ENCODE measurements around the gene EYA2. TPM values are rescaled to one million over a fixed set of nuclear protein-coding genes. Genes with fewer than 3 reads are reported as not detected.

Gene EYA2
- total RNA-seq, 1 donor from 2014 or later = 15.4 TPM

DNA sequence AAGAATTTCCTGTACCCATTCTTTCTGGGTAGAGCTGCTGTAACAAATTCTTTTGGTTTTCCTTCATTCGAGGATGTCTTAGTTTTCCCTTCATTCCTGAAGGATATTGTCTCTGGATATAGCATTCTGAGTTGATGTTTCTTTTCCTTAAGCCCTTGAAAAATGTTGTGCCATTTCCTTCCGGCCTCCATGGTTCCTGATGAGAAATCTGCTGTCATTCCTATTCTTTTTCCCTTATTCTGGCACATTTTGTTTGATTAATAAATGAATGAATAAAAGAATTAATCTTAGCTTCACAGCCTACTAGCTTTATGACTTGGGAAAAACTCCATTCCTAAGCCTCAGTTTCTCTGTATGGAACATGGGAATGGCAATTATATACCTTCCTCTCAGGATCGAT, 173.1 kb downstream of the EYA2 start:
- peaks cover 14 to 24% of the 10 kb centered on the region in 2 donors for H3K9me3 ChIP-seq
- no peaks in the 10 kb centered on the region for H3K36me3 ChIP-seq
- no peak overlapping the region for H3K27ac ChIP-seq
- no peak for DNase-seq (ENCODE audit: low spot score in 2 of 2)
- H3K4me3 ChIP-seq = no peak overlapping the region
- no peaks in the 10 kb centered on the region for H3K27me3 ChIP-seq
- no peaks in the 10 kb centered on the region for H3K4me1 ChIP-seq
- intact Hi-C loops (cut with DNase I) = no loop called here
- TF ChIP-seq, protein P1, sequence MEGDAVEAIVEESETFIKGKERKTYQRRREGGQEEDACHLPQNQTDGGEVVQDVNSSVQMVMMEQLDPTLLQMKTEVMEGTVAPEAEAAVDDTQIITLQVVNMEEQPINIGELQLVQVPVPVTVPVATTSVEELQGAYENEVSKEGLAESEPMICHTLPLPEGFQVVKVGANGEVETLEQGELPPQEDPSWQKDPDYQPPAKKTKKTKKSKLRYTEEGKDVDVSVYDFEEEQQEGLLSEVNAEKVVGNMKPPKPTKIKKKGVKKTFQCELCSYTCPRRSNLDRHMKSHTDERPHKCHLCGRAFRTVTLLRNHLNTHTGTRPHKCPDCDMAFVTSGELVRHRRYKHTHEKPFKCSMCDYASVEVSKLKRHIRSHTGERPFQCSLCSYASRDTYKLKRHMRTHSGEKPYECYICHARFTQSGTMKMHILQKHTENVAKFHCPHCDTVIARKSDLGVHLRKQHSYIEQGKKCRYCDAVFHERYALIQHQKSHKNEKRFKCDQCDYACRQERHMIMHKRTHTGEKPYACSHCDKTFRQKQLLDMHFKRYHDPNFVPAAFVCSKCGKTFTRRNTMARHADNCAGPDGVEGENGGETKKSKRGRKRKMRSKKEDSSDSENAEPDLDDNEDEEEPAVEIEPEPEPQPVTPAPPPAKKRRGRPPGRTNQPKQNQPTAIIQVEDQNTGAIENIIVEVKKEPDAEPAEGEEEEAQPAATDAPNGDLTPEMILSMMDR (IDR thresholded peaks at IDR 0.05) = no peak

DNA sequence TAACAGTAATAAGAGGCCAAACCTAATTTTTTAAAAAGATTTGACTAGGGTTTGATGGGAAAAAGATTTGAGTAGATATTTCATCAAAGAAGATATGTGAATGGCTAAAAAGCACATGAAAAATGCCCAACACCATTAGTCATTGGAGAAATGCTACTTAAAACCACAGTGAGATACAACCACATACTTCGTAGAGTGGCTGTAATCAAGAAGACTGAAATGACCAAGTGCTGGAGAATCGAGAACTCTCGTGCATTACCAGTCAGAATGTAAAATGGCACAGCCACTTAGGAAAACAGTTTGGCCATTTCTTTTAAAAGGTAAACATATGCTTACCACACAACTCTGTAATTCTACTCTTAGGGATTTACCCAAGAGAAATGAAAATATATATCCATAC, 175.5 kb downstream of the EYA2 start:
- intact Hi-C loops (cut with DNase I) = no loop called here
- Histone ChIP-seq H3K4me3 (no peak overlapping the region), H3K27me3 (no peaks in the 10 kb centered on the region), H3K27ac (no peak overlapping the region), H3K36me3 (no peaks in the 10 kb centered on the region), H3K4me1 (no peaks in the 10 kb centered on the region), H3K9me3 (peaks cover 14 to 24% of the 10 kb centered on the region in 2 donors)
- no peak for DNase-seq (ENCODE audit: low spot score in 2 of 2)
- TF ChIP-seq, protein P1 (IDR thresholded peaks at IDR 0.05) = no peak

DNA sequence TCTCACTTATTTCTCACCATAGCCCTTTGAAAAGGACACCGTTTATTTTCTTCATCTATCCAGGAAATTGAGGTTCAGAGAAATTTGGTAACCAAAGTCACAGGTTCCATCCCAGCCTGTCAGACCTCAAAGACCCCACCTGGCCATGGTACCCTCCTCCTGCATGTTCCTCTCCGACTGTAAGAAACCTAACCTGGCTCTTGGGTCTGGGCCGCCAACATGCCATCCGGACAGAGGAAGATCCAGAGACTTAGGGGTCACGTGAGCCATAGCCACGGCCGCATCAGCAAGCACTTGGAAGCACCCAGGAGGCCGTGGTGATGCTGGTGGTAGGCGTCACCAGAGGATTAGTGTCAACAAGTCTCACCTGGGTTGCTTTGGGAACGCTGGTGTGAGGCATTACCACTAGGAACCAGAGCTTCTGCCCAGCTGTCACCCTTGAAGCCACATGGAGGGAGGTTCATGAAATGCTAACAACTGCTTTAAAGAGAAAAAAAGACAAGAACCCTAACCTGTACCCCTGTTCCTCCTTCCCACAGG, 177.1 kb downstream of the EYA2 start:
- no peaks in the 10 kb centered on the region for H3K36me3 ChIP-seq
- no peak overlapping the region for H3K27ac ChIP-seq
- no peak overlapping the region for H3K4me3 ChIP-seq
- peaks cover 13 to 36% of the 10 kb centered on the region in 2 donors for H3K9me3 ChIP-seq
- no peak for DNase-seq (ENCODE audit: low spot score in 2 of 2)
- no peaks in the 10 kb centered on the region for H3K4me1 ChIP-seq
- intact Hi-C loops (cut with DNase I) = no loop called here
- H3K27me3 ChIP-seq = no peaks in the 10 kb centered on the region
- TF ChIP-seq, protein P1 (IDR thresholded peaks at IDR 0.05) = no peak

DNA sequence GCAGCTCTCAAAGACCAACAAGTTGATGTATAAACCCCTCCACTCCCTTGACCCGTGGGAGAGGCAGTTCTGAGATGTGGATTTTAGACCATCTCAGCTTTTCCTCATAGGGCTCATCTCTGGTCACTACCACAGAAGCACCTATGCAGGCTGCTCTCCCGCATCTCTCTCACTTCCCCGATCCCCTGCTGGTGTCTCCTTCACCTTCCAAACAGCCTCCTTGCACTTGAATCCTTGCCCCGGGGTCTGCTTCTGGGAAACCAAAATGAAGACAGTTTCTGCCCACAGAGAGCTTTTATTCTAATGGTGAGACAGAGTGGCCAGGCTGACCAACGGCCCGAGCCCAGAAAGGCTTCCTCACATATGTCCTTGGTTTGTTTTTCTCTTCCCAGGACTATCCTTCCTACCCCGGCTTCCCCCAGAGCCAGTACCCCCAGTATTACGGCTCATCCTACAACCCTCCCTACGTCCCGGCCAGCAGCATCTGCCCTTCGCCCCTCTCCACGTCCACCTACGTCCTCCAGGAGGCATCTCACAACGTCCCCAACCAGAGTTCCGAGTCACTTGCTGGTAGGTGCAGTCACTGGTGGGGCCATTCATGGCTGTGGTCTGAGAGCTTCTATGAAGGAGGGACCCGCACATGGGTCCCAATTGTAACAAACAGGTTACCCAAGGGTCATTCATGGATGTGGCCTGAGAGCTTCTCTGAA, 179.3 kb downstream of the EYA2 start:
- no peak overlapping the region for H3K4me3 ChIP-seq
- H3K9me3 ChIP-seq = peaks cover 0 to 14% of the 10 kb centered on the region in 2 donors
- intact Hi-C loops (cut with DNase I) = no loop called here
- no peaks in the 10 kb centered on the region for H3K4me1 ChIP-seq
- TF ChIP-seq, protein P1 (IDR thresholded peaks at IDR 0.05) = no peak
- DNase-seq (ENCODE audit: low spot score in 2 of 2) = no peak
- no peaks in the 10 kb centered on the region for H3K27me3 ChIP-seq
- H3K27ac ChIP-seq = no peak overlapping the region
- no peaks in the 10 kb centered on the region for H3K36me3 ChIP-seq

DNA sequence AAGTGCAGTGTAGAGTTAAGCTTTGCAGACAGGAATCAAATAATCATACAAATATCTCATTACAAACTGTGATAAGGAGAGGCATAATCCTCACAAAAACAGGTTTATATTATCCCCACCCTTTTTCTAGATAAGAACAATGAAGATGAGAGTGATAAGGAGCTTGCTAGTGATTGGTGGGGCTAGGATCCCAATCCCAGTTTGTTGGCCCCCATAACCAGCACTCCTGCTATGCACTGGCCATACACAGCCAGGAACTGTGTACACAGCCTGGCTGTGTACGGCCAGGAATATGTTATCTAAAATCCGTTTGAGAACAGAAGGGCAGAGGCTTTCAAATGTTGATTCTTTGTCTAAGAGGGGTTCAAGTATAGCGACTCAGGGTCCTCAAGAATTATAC, 180.6 kb downstream of the EYA2 start:
- no peak for DNase-seq (ENCODE audit: low spot score in 2 of 2)
- H3K27ac ChIP-seq = no peak overlapping the region
- intact Hi-C loops (cut with DNase I) = no loop called here

More for the DNA sequence above, 180.6 kb downstream of the EYA2 start:
- Histone ChIP-seq H3K4me1 (no peaks in the 10 kb centered on the region), H3K9me3 (peaks cover 0 to 12% of the 10 kb centered on the region in 2 donors), H3K4me3 (no peak overlapping the region), H3K27me3 (no peaks in the 10 kb centered on the region), H3K36me3 (no peaks in the 10 kb centered on the region)
- TF ChIP-seq, protein P1 (IDR thresholded peaks at IDR 0.05) = no peak
